Lower lobe of right lung (tissue), 2 donors: ENCODE results near the gene PCDH12. TPM values are rescaled to one million over a fixed set of nuclear protein-coding genes. Genes with fewer than 3 reads are reported as not detected.

Experiments used
- ATAC-seq, 2 donors: fragments of 200-7000 bp; cut with Tn5 transposase; one replicate each; pipeline ENCODE4 v1.9.1; 2020 to 2022; ENCODE audit warnings: mild to moderate bottlenecking in 2 of 2, moderate library complexity in 2 of 2
- DNase-seq: peaks from one replicate; pipeline ENCODE4 v3.0.0-alpha.2; 2020
- H3K27ac ChIP-seq: fragments of 200-600 bp; one replicate; pipeline ENCODE4 v1.8.0; 2022
- H3K27me3 ChIP-seq: fragments of 200-600 bp; one replicate; pipeline ENCODE4 v1.8.0; 2022; ENCODE audit warnings: low read depth
- H3K36me3 ChIP-seq: fragments of 200-600 bp; one replicate; pipeline ENCODE4 v1.8.0; 2022; ENCODE audit warnings: mild to moderate bottlenecking
- H3K4me1 ChIP-seq: fragments of 200-600 bp; one replicate; pipeline ENCODE4 v1.8.0; 2022
- H3K4me3 ChIP-seq: fragments of 200-600 bp; one replicate; pipeline ENCODE4 v1.8.0; 2022; ENCODE audit warnings: mild to moderate bottlenecking
- H3K9me3 ChIP-seq: fragments of 200-600 bp; one replicate; pipeline ENCODE4 v1.8.0; 2022
- CTCF ChIP-seq: fragments of 200-600 bp; IDR thresholded peaks from one replicate; pipeline ENCODE4 v1.8.0; 2022; ENCODE audit warnings: antibody characterized with exemption, mild to moderate bottlenecking
- intact Hi-C: fragments of 100-400 bp; cut with DNase I; formaldehyde crosslinking; loops from one replicate; pipeline ENCODE4 v1.11.0; 2022
- total RNA-seq: library from RNA; stranded (reverse); fragmentation: NEBNext Ultra II Directional; extraction: Animal tissue kit (Norgen Biotek cat#: 25700); gene quantifications from one replicate; pipeline ENCODE4 v1.2.1, GENCODE V29; 2021
- donor health status: DM: no; HTN: yes; CAD: no; lungs with severe emphysema.

PCDH12 gene
- total RNA-seq, 1 donor from 2014 or later: 14.9 TPM

GRCh38 chr5:141914199-141914743 lies 43.7 kb downstream of the PCDH12 start:
- Histone ChIP-seq H3K4me1 (peaks cover 7% of the 10 kb centered on the region), H3K9me3 (no peaks in the 10 kb centered on the region), H3K27ac (no peak overlapping the region), H3K36me3 (no peaks in the 10 kb centered on the region), H3K4me3 (peak overlapping the region; percentile 51), H3K27me3 (peaks cover 16% of the 10 kb centered on the region)
- peak; percentile 45 for TF ChIP-seq CTCF
- intact Hi-C loops: no loop called here
- ATAC-seq: peak; percentile 84 to 86
- DNase-seq: peak; percentile 79

- intact Hi-C loops: no loop called here
Observed at GRCh38 chr5:141913560-141914198, 44.3 kb downstream of the PCDH12 start.

GRCh38 chr5:141910271-141910673 lies 47.7 kb downstream of the PCDH12 start:
- H3K36me3 ChIP-seq: no peaks in the 10 kb centered on the region
- no peak for TF ChIP-seq CTCF
- no peaks in the 10 kb centered on the region for H3K9me3 ChIP-seq
- peak; percentile 13 to 29 for ATAC-seq
- H3K27ac ChIP-seq: no peak overlapping the region
- H3K4me3 ChIP-seq: no peak overlapping the region
- intact Hi-C loops: no loop called here
- no peak for DNase-seq
- peaks cover 7% of the 10 kb centered on the region for H3K4me1 ChIP-seq
- H3K27me3 ChIP-seq: peaks cover 16% of the 10 kb centered on the region

More at GRCh38 chr5:141913560-141914198, 44.3 kb downstream of the PCDH12 start:
- Histone ChIP-seq H3K27ac (no peak overlapping the region), H3K4me1 (peaks cover 7% of the 10 kb centered on the region), H3K36me3 (no peaks in the 10 kb centered on the region), H3K27me3 (peaks cover 16% of the 10 kb centered on the region), H3K9me3 (no peaks in the 10 kb centered on the region), H3K4me3 (peak overlapping the region; percentile 51)
- no peak for DNase-seq
- TF ChIP-seq CTCF: no peak
- no peak for ATAC-seq

GRCh38 chr5:141909212-141909611 lies 48.8 kb downstream of the PCDH12 start:
- Histone ChIP-seq H3K9me3 (no peaks in the 10 kb centered on the region), H3K36me3 (no peaks in the 10 kb centered on the region), H3K4me3 (no peak overlapping the region), H3K27me3 (peaks cover 16% of the 10 kb centered on the region), H3K27ac (no peak overlapping the region), H3K4me1 (peaks cover 7% of the 10 kb centered on the region)
- ATAC-seq: no peak
- intact Hi-C loops: no loop called here
- no peak for TF ChIP-seq CTCF
- DNase-seq: no peak

- no peak for ATAC-seq
- TF ChIP-seq CTCF: no peak
- Histone ChIP-seq H3K4me3 (no peak overlapping the region), H3K27ac (no peak overlapping the region), H3K9me3 (no peaks in the 10 kb centered on the region), H3K36me3 (no peaks in the 10 kb centered on the region), H3K4me1 (peaks cover 3% of the 10 kb centered on the region), H3K27me3 (peaks cover 13% of the 10 kb centered on the region)
- DNase-seq: no peak
- intact Hi-C loops: no loop called here
Observed at GRCh38 chr5:141908796-141909195, 49.2 kb downstream of the PCDH12 start.
